Right ventricle myocardium superior (tissue), 1 donor: ENCODE results near the gene HOMER1. TPM values are rescaled to one million over a fixed set of nuclear protein-coding genes. Genes with fewer than 3 reads are reported as not detected.
"Not testable (repeated sequence)": the region's sequence is repeated elsewhere in the genome, so short reads cannot be mapped to it uniquely, and the experiment has no call there.

Source experiments
- ATAC-seq: fragments of 200-7000 bp; cut with Tn5 transposase; one replicate; pipeline ENCODE4 v1.9.1; 2020; ENCODE audit warnings: mild to moderate bottlenecking; ENCODE audit not compliant: poor library complexity
- DNase-seq: peaks from one replicate; pipeline ENCODE4 v3.0.0-alpha.2; 2020
- intact Hi-C: fragments of 100-400 bp; cut with DNase I; formaldehyde crosslinking; loops from one replicate; pipeline ENCODE4 v1.11.2; 2022
- total RNA-seq: library from RNA; stranded (reverse); fragmentation: NEBNext Ultra II Directional; extraction: Animal tissue kit (Norgen Biotek cat#: 25700); gene quantifications from one replicate; pipeline ENCODE4 v1.2.1, GENCODE V29; 2021
- donor health status: DM: no; HTN: yes; CAD: no; lungs with severe emphysema.

HOMER1 gene
- total RNA-seq, 1 donor from 2014 or later: 52.6 TPM

GRCh38 chr5:79456400-79456799, 57.5 kb downstream of the HOMER1 start:
- DNase-seq: no peak
- intact Hi-C loops: no loop called here
- ATAC-seq: no peak

GRCh38 chr5:79454043-79454442, 59.9 kb downstream of the HOMER1 start:
- ATAC-seq: no peak
- intact Hi-C loops: no loop called here

DNA sequence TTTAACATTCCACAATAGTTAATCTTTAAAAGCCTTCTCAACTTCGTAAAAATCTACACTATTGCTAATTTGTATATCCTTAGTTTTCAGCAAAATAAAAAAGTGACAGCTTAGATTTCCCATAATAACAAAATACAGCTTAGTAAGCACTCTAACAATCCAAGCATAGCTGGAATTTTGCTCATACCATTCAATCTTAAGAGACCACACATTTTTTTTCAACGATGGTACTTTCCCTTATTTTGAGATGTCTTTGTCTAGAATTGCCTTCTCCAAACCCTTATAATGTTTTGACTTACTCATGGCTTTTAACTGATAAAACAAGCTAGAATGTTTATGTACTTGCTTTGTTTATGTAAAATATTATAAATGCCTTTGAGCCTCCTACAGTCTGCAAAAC, 65.6 kb downstream of the HOMER1 start:
- no peak for ATAC-seq
- intact Hi-C loops: no loop called here

More at GRCh38 chr5:79454043-79454442, 59.9 kb downstream of the HOMER1 start:
- DNase-seq: no peak

DNA sequence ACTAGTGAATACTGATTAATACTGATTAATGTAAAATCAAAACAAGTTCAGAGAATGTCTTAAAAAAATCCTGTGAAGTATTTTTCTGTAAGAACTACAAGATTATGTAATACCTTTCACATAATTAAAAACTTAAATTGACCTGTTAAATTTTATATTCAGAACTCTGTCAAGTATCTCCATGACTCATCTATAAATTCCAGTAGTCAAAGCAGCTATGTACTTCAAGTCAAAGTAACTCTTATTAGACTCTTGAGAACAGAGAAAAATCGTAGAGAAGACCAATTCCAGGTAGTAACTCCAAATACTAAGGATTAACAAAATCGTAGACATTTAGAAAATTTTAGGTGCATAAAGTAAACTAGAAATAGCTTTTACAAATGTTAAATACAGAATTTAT, 77.1 kb downstream of the HOMER1 start:
- intact Hi-C loops: no loop called here
- DNase-seq (no peak), ATAC-seq (no peak)

More for the DNA sequence above, 65.6 kb downstream of the HOMER1 start:
- no peak for DNase-seq

DNA sequence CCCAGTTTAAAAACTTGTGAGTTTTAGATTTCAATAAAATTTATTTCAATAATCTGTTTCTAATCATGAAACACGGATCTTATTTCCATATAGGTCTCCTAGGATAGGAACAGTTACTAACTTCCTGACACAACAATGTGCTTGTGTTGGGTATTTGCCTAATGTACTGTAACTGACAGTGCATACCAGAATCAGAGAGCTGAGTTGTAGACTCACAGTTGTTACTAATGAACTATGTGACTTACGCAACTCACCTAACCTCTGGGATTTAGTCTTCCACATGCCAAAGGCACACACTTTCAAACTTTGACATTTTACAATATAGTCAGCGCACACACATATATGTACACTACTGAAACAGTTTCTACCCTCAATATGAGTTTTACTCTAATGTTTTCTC, 77.7 kb downstream of the HOMER1 start:
- intact Hi-C loops: no loop called here
- DNase-seq (no peak), ATAC-seq (no peak)

GRCh38 chr5:79430196-79430595, 83.7 kb downstream of the HOMER1 start:
- DNase-seq: no peak
- ATAC-seq: no peak
- intact Hi-C loops: no loop called here

- intact Hi-C loops: no loop called here
- ATAC-seq (no peak), DNase-seq (no peak)
Observed at GRCh38 chr5:79423296-79423695, 90.6 kb downstream of the HOMER1 start.

DNA sequence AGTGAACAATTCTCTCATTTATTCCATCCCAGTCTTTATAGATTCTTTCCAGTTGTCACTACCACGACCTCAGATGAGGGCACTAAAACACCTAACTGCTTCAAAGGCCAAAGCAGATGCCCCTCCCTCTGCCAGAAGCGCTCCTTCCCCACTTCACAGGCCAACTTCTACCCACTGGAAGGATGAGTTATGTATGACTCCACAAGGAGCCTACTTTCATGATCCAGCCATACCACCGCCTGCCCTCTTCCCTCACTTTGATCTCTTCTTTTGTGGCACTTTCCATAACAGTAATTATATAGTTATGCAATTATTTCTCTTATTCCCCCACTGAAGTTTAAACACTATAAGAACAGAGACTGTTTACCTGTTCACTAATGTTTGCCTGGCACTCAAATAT, 93.7 kb downstream of the HOMER1 start:
- ATAC-seq (no peak), DNase-seq (no peak)
- intact Hi-C loops: no loop called here

DNA sequence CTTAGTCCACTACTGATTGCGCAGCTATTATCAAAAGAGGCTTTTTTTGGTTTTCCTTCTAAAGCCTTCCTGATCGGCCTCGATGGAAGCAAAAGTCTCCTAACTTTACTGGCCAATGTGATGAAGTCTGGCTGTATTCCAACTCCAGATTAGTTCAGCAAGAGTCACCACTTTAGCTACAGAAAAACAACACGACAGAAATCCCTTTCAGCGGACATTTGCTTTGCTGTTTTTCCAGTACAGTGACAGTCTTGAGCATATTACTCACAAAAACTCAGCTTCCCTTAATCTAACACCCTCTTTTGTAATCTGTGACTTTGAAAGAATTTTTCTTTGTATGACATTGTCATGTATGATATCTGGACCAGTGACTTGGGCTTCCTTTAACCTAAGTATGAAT, 95.7 kb downstream of the HOMER1 start:
- no peak for ATAC-seq
- intact Hi-C loops: no loop called here
- DNase-seq: no peak

- ATAC-seq (no peak), DNase-seq (no peak)
- intact Hi-C loops: no loop called here
Observed at GRCh38 chr5:79417495-79417894, 96.4 kb downstream of the HOMER1 start.

GRCh38 chr5:79416499-79416898, 97.4 kb downstream of the HOMER1 start:
- intact Hi-C loops: no loop called here
- no peak for DNase-seq
- peak; percentile 56 for ATAC-seq

DNA sequence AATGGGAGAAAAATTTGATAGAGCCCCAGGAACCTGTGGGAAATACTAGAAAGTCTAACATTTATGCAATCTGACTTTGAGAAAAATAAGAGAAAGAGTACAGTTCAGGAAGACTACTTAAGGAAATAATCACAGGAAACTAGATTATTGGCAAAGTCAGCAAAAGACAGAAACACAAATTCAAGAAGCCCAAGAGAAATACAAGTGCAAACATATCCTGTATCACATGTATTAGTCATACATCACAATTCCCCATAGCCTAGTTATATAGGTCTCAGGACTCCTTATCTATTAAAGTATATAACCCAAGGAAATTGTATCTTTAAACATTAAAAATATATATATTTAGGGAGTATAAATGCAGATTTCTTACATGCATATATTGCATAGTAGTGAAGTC, 100.8 kb downstream of the HOMER1 start:
- intact Hi-C loops: no loop called here
- ATAC-seq: no peak

GRCh38 chr5:79408028-79408427, 105.9 kb downstream of the HOMER1 start:
- ATAC-seq (no peak), DNase-seq (no peak)
- intact Hi-C loops: no loop called here

More for the DNA sequence above, 100.8 kb downstream of the HOMER1 start:
- no peak for DNase-seq

DNA sequence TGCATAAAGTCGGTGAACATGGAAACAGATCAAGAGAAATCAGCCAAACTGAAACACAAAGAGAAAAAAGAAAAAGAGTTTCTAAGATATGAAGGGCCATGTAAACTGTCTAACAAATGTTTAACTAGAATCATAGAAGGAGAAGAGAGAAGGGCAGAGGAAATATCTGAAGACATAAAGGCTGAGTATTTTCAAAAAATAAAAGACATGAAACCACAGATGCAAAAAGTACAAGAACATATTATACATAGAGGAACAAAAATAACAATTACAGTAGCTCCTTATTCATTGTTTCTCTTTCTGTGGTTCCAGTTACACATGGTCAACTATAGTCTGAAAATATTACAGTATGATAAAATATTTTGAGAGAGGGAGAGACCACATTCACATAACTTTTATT, 106.3 kb downstream of the HOMER1 start:
- no peak for DNase-seq
- intact Hi-C loops: no loop called here
- no peak for ATAC-seq

- DNase-seq (no peak), ATAC-seq (no peak)
- intact Hi-C loops: no loop called here
Observed at GRCh38 chr5:79401216-79401615, 112.7 kb downstream of the HOMER1 start.

DNA sequence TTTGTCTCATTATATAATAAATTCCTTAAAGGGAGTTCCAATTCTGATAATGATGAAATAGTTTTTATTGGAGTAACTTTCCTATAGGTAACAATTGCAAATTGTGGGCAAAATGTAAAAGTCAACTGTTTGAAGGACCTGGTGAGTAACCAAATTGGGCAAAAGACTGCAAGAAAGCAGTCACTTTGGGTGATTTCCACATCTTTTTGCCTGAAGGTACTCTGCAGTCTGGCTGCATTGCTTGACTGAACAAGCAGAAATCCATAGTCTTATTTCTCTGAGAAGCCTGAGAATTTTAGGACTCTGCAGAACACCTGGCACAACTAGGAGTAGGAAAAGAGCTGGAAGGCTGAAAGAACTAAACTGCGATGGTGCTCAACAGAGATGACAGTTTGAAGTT, 114.9 kb downstream of the HOMER1 start:
- no peak for ATAC-seq
- intact Hi-C loops: no loop called here
- DNase-seq: no peak

- DNase-seq (no peak), ATAC-seq (no peak)
- intact Hi-C loops: no loop called here
Observed at GRCh38 chr5:79397080-79397479, 116.9 kb downstream of the HOMER1 start.

DNA sequence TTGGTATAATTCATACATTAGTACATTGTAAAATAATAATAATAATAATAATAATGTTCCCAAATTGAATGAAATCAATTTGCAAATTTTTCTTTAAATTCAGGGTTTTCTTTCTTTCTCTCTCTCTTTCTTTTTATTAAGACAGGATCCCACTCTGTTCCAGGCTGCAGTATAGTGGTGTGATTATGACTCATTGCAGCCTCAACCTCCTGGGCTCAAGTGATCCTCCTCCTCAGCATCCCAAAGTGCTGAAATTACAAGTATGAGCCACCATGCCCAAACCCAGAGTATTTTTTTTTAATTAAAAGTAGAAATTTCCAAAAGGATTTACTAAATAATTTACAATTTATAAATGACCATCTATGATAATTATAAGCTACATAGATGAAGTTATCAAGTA, 117.7 kb downstream of the HOMER1 start:
- intact Hi-C loops: no loop called here
- ATAC-seq (no peak), DNase-seq (no peak)

- intact Hi-C loops: no loop called here
- ATAC-seq: no peak
Observed at GRCh38 chr5:79395296-79395695, 118.6 kb downstream of the HOMER1 start.

GRCh38 chr5:79392776-79393175, 121.2 kb downstream of the HOMER1 start:
- intact Hi-C loops: no loop called here
- ATAC-seq (no peak), DNase-seq (no peak)

More at GRCh38 chr5:79395296-79395695, 118.6 kb downstream of the HOMER1 start:
- no peak for DNase-seq

DNA sequence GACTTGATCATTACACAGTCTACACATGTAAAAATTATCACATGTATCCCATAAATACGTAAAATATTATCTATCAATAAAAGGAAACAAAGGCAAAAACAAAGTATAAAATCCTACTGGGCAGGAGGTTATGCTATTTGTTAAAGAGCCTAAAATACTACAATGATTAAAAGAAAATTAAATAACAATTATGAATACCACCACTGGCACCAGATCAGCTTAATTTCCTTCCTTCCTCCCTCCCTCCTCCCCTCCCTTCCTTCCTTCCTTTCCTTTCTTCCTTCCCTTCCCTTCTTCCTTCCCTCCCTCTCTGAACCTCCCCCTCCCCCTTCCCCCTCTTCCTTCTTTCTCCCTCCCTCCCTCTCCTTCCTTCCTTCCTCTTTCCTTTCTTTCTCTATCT, 127.3 kb downstream of the HOMER1 start:
- ATAC-seq: no peak
- no peak for DNase-seq
- intact Hi-C loops: no loop called here

DNA sequence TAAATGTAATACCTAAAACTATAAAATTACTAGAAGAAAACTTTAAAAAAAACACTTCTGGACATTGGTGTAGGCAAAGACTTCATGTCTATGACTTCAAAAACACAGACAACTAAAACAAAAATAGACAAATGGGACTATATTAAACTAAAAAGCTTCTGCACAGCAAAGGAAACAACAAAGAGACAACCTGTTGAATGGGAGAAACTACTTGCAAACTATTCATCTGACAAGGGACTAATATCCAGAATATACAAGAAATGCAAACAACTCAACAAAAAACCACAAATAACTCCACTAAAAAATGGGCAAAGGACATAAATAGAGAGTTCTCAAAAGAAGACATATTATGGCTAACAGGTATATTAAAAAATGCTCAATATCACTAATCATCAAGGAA, 128.8 kb downstream of the HOMER1 start:
- DNase-seq, ATAC-seq, intact Hi-C loops: not testable (repeated sequence)
